Measurements from ENCODE around the gene ITIH4.

Gene ITIH4

GRCh38 chr3:52800079-52800478 is 30.4 kb downstream of the ITIH4 start:
- H3K36me3 ChIP-seq (ENCODE audit: insufficient read depth, low read length) = no peaks in the 10 kb centered on the region
- no peak overlapping the region for H2AFZ ChIP-seq (ENCODE audit: low read length, unreplicated experiment)
- H3K27me3 ChIP-seq (ENCODE audit: insufficient read depth, low read length) = no peaks in the 10 kb centered on the region
- H3K79me2 ChIP-seq (ENCODE audit: control insufficient read depth, insufficient read depth, low read length, unreplicated experiment) = no peaks in the 10 kb centered on the region
- no peak overlapping the region for H3K27ac ChIP-seq (ENCODE audit: low read depth, low read length)
- no peaks in the 10 kb centered on the region for H3K4me1 ChIP-seq (ENCODE audit: control insufficient read depth, insufficient read depth, low read length, unreplicated experiment)
- no peak overlapping the region for H3K4me3 ChIP-seq (ENCODE audit: low read depth, low read length)

GRCh38 chr3:52798978-52799476 is 31.4 kb downstream of the ITIH4 start:
- Histone ChIP-seq H3K4me3 (ENCODE audit: low read depth, low read length) (no peak overlapping the region), H3K27me3 (ENCODE audit: insufficient read depth, low read length) (no peaks in the 10 kb centered on the region), H3K27ac (ENCODE audit: low read depth, low read length) (no peak overlapping the region), H3K79me2 (ENCODE audit: control insufficient read depth, insufficient read depth, low read length, unreplicated experiment) (no peaks in the 10 kb centered on the region), H3K4me1 (ENCODE audit: control insufficient read depth, insufficient read depth, low read length, unreplicated experiment) (no peaks in the 10 kb centered on the region), H2AFZ (ENCODE audit: low read length, unreplicated experiment) (no peak overlapping the region), H3K36me3 (ENCODE audit: insufficient read depth, low read length) (no peaks in the 10 kb centered on the region)

- no peaks in the 10 kb centered on the region for H3K27me3 ChIP-seq (ENCODE audit: insufficient read depth, low read length)
- no peaks in the 10 kb centered on the region for H3K4me1 ChIP-seq (ENCODE audit: control insufficient read depth, insufficient read depth, low read length, unreplicated experiment)
- no peak overlapping the region for H2AFZ ChIP-seq (ENCODE audit: low read length, unreplicated experiment)
Observed at GRCh38 chr3:52798376-52798977, 32.0 kb downstream of the ITIH4 start.

GRCh38 chr3:52796411-52796810 is 34.1 kb downstream of the ITIH4 start:
- no peaks in the 10 kb centered on the region for H3K79me2 ChIP-seq (ENCODE audit: control insufficient read depth, insufficient read depth, low read length, unreplicated experiment)
- no peaks in the 10 kb centered on the region for H3K36me3 ChIP-seq (ENCODE audit: insufficient read depth, low read length)
- H3K4me1 ChIP-seq (ENCODE audit: control insufficient read depth, insufficient read depth, low read length, unreplicated experiment) = no peaks in the 10 kb centered on the region
- H3K27me3 ChIP-seq (ENCODE audit: insufficient read depth, low read length) = no peaks in the 10 kb centered on the region
- H3K27ac ChIP-seq (ENCODE audit: low read depth, low read length) = no peak overlapping the region
- no peak overlapping the region for H3K4me3 ChIP-seq (ENCODE audit: low read depth, low read length)
- no peak overlapping the region for H2AFZ ChIP-seq (ENCODE audit: low read length, unreplicated experiment)

More at GRCh38 chr3:52798376-52798977, 32.0 kb downstream of the ITIH4 start:
- Histone ChIP-seq H3K36me3 (ENCODE audit: insufficient read depth, low read length) (no peaks in the 10 kb centered on the region), H3K79me2 (ENCODE audit: control insufficient read depth, insufficient read depth, low read length, unreplicated experiment) (no peaks in the 10 kb centered on the region), H3K4me3 (ENCODE audit: low read depth, low read length) (no peak overlapping the region), H3K27ac (ENCODE audit: low read depth, low read length) (no peak overlapping the region)

GRCh38 chr3:52795298-52795900 is 35.1 kb downstream of the ITIH4 start:
- Histone ChIP-seq H3K4me1 (ENCODE audit: control insufficient read depth, insufficient read depth, low read length, unreplicated experiment) (no peaks in the 10 kb centered on the region), H3K36me3 (ENCODE audit: insufficient read depth, low read length) (no peaks in the 10 kb centered on the region), H2AFZ (ENCODE audit: low read length, unreplicated experiment) (no peak overlapping the region), H3K27me3 (ENCODE audit: insufficient read depth, low read length) (no peaks in the 10 kb centered on the region), H3K27ac (ENCODE audit: low read depth, low read length) (no peak overlapping the region), H3K79me2 (ENCODE audit: control insufficient read depth, insufficient read depth, low read length, unreplicated experiment) (no peaks in the 10 kb centered on the region), H3K4me3 (ENCODE audit: low read depth, low read length) (no peak overlapping the region)

- H3K4me1 ChIP-seq (ENCODE audit: control insufficient read depth, insufficient read depth, low read length, unreplicated experiment) = no peaks in the 10 kb centered on the region
- no peak within 1 kb of the TSS for H3K4me3 ChIP-seq (ENCODE audit: low read depth, low read length)
- H3K27ac ChIP-seq (ENCODE audit: low read depth, low read length) = no peak within 1 kb of the TSS
- H2AFZ ChIP-seq (ENCODE audit: low read length, unreplicated experiment) = no peak within 1 kb of the TSS
- H3K79me2 ChIP-seq (ENCODE audit: control insufficient read depth, insufficient read depth, low read length, unreplicated experiment) = no peaks in the 10 kb centered on the region
- no peaks in the 10 kb centered on the region for H3K36me3 ChIP-seq (ENCODE audit: insufficient read depth, low read length)
- no peaks in the 10 kb centered on the region for H3K27me3 ChIP-seq (ENCODE audit: insufficient read depth, low read length)
Observed at GRCh38 chr3:52794612-52795099, 35.8 kb downstream of the ITIH4 start, which contains the start of gene ITIH3. ITIH3 (plus strand) TSS chr3:52794796; CDS start chr3:52794804, 8 bp downstream.

- Histone ChIP-seq H2AFZ (ENCODE audit: low read length, unreplicated experiment) (no peak overlapping the region), H3K36me3 (ENCODE audit: insufficient read depth, low read length) (no peaks in the 10 kb centered on the region), H3K4me1 (ENCODE audit: control insufficient read depth, insufficient read depth, low read length, unreplicated experiment) (no peaks in the 10 kb centered on the region), H3K4me3 (ENCODE audit: low read depth, low read length) (no peak overlapping the region), H3K27ac (ENCODE audit: low read depth, low read length) (no peak overlapping the region), H3K79me2 (ENCODE audit: control insufficient read depth, insufficient read depth, low read length, unreplicated experiment) (no peaks in the 10 kb centered on the region), H3K27me3 (ENCODE audit: insufficient read depth, low read length) (no peaks in the 10 kb centered on the region)
Observed at GRCh38 chr3:52793702-52794611, 36.5 kb downstream of the ITIH4 start.

- Histone ChIP-seq H3K4me3 (ENCODE audit: low read depth, low read length) (no peak overlapping the region), H3K27ac (ENCODE audit: low read depth, low read length) (no peak overlapping the region), H3K27me3 (ENCODE audit: insufficient read depth, low read length) (no peaks in the 10 kb centered on the region), H3K79me2 (ENCODE audit: control insufficient read depth, insufficient read depth, low read length, unreplicated experiment) (no peaks in the 10 kb centered on the region), H3K36me3 (ENCODE audit: insufficient read depth, low read length) (no peaks in the 10 kb centered on the region), H2AFZ (ENCODE audit: low read length, unreplicated experiment) (no peak overlapping the region), H3K4me1 (ENCODE audit: control insufficient read depth, insufficient read depth, low read length, unreplicated experiment) (no peaks in the 10 kb centered on the region)
Observed at GRCh38 chr3:52792961-52793695, 37.3 kb downstream of the ITIH4 start.

GRCh38 chr3:52792413-52792812 is 38.1 kb downstream of the ITIH4 start:
- Histone ChIP-seq H3K27me3 (ENCODE audit: insufficient read depth, low read length) (no peaks in the 10 kb centered on the region), H3K79me2 (ENCODE audit: control insufficient read depth, insufficient read depth, low read length, unreplicated experiment) (no peaks in the 10 kb centered on the region), H3K4me3 (ENCODE audit: low read depth, low read length) (no peak overlapping the region), H3K27ac (ENCODE audit: low read depth, low read length) (no peak overlapping the region), H3K4me1 (ENCODE audit: control insufficient read depth, insufficient read depth, low read length, unreplicated experiment) (no peaks in the 10 kb centered on the region), H3K36me3 (ENCODE audit: insufficient read depth, low read length) (no peaks in the 10 kb centered on the region), H2AFZ (ENCODE audit: low read length, unreplicated experiment) (no peak overlapping the region)

GRCh38 chr3:52791928-52792327 is 38.5 kb downstream of the ITIH4 start:
- Histone ChIP-seq H3K4me1 (ENCODE audit: control insufficient read depth, insufficient read depth, low read length, unreplicated experiment) (no peaks in the 10 kb centered on the region), H3K27ac (ENCODE audit: low read depth, low read length) (no peak overlapping the region), H3K4me3 (ENCODE audit: low read depth, low read length) (no peak overlapping the region), H2AFZ (ENCODE audit: low read length, unreplicated experiment) (no peak overlapping the region), H3K79me2 (ENCODE audit: control insufficient read depth, insufficient read depth, low read length, unreplicated experiment) (no peaks in the 10 kb centered on the region), H3K27me3 (ENCODE audit: insufficient read depth, low read length) (no peaks in the 10 kb centered on the region), H3K36me3 (ENCODE audit: insufficient read depth, low read length) (no peaks in the 10 kb centered on the region)

Data from ACC112 (cell line).